NOMO-1 treated with DMSO at 0.1 percent for 48 hours (cell line): ENCODE measurements around the gene SCIN.
A peak's percentile ranks its signal among the peaks of the same experiment; 100 is the strongest.
"Not testable (repeated sequence)": the region's sequence is repeated elsewhere in the genome, so short reads cannot be mapped to it uniquely, and the experiment has no call there.

Experiments
- DNase-seq: peaks from one replicate; lab custom pipeline; 2025; ENCODE audit not compliant: unreplicated experiment; lab: John Stamatoyannopoulos, UW

Gene SCIN

GRCh38 chr7:12646139-12646538 lies 75.6 kb downstream of the SCIN start:
- no peak for DNase-seq

- DNase-seq, result no peak
Observed at GRCh38 chr7:12647364-12648219, 77.1 kb downstream of the SCIN start.

GRCh38 chr7:12648704-12649261 lies 78.3 kb downstream of the SCIN start:
- no peak for DNase-seq

GRCh38 chr7:12649348-12649747 lies 78.8 kb downstream of the SCIN start:
- DNase-seq, result no peak

GRCh38 chr7:12650080-12650479 lies 79.6 kb downstream of the SCIN start:
- DNase-seq, result no peak

GRCh38 chr7:12653110-12653509 lies 82.6 kb downstream of the SCIN start:
- no peak for DNase-seq

GRCh38 chr7:12653518-12653917 lies 83.0 kb downstream of the SCIN start:
- no peak for DNase-seq

- DNase-seq, result no peak
Observed at GRCh38 chr7:12655161-12655560, 84.6 kb downstream of the SCIN start.

GRCh38 chr7:12660423-12660822 lies 89.9 kb downstream of the SCIN start:
- not testable (repeated sequence) for DNase-seq

GRCh38 chr7:12660986-12661385 lies 90.5 kb downstream of the SCIN start:
- not testable (repeated sequence) for DNase-seq

- no peak for DNase-seq
Observed at GRCh38 chr7:12661581-12661980, 91.1 kb downstream of the SCIN start.

- DNase-seq, result no peak
Observed at GRCh38 chr7:12670000-12670729, 99.6 kb downstream of the SCIN start.

- peak; percentile 81 for DNase-seq
Observed at GRCh38 chr7:12670743-12671520, 100.4 kb downstream of the SCIN start.

GRCh38 chr7:12673436-12673835 lies 102.9 kb downstream of the SCIN start:
- not testable (repeated sequence) for DNase-seq

- DNase-seq, result no peak
Observed at GRCh38 chr7:12674053-12674452, 103.5 kb downstream of the SCIN start.

- peak; percentile 74 for DNase-seq
Observed at GRCh38 chr7:12674861-12675260, 104.3 kb downstream of the SCIN start.

- no peak for DNase-seq
Observed at GRCh38 chr7:12683678-12684585, 113.4 kb downstream of the SCIN start.

- no peak for DNase-seq
Observed at GRCh38 chr7:12684733-12685132, 114.2 kb downstream of the SCIN start.

GRCh38 chr7:12685550-12685949 lies 115.0 kb downstream of the SCIN start:
- peak; percentile 64 for DNase-seq

GRCh38 chr7:12686234-12686890 lies 115.8 kb downstream of the SCIN start:
- peak; percentile 98 for DNase-seq
